MM.1S (cell line): ENCODE measurements around the gene PSEN2.

Experiments
- DNase-seq: peaks from one replicate; pipeline ENCODE4 v3.0.0-alpha.2; 2015
- H2AFZ ChIP-seq: fragments of 300-600 bp; sonication (generic); 2 replicates; pipeline ENCODE4 v1.6.0; 2016; ENCODE audit warnings: antibody characterized with exemption, low read length
- H3F3A ChIP-seq: fragments of 300-600 bp; sonication (generic); 2 replicates; pipeline ENCODE4 v1.6.1; 2016; ENCODE audit warnings: mild to moderate bottlenecking, antibody characterized with exemption, low read length, moderate library complexity, mixed read lengths; ENCODE audit not compliant: insufficient read depth
- H3K27ac ChIP-seq: fragments of 300-600 bp; sonication (generic); 2 replicates; pipeline ENCODE4 v1.5.1; 2016; ENCODE audit warnings: mild to moderate bottlenecking, low read length
- H3K27me3 ChIP-seq: fragments of 300-600 bp; sonication (generic); replicated peaks from 2 replicates; pipeline ENCODE4 v1.6.0; 2016; ENCODE audit warnings: low read length; ENCODE audit not compliant: insufficient read depth
- H3K36me3 ChIP-seq: fragments of 300-600 bp; sonication (generic); replicated peaks from 2 replicates; pipeline ENCODE4 v1.6.1; 2016; ENCODE audit warnings: mild to moderate bottlenecking, low read length, mixed read lengths; ENCODE audit not compliant: insufficient read depth
- H3K4me1 ChIP-seq: fragments of 300-600 bp; sonication (generic); 2 replicates; pipeline ENCODE4 v1.6.1; 2016; ENCODE audit warnings: low read length, mixed read lengths
- H3K4me2 ChIP-seq: fragments of 300-600 bp; sonication (generic); 2 replicates; pipeline ENCODE4 v1.6.0; 2016; ENCODE audit warnings: low read depth, low read length
- H3K4me3 ChIP-seq: fragments of 300-600 bp; sonication (generic); 2 replicates; pipeline ENCODE4 v1.5.1; 2016; ENCODE audit warnings: low read length, mixed read lengths
- H3K79me2 ChIP-seq: fragments of 300-600 bp; sonication (generic); 2 replicates; pipeline ENCODE4 v1.6.1; 2016; ENCODE audit warnings: mixed run types, low read length, mixed read lengths
- H3K9ac ChIP-seq: fragments of 300-600 bp; sonication (generic); 2 replicates; pipeline ENCODE4 v1.6.1; 2016; ENCODE audit warnings: low read length, mixed read lengths
- H3K9me2 ChIP-seq: fragments of 300-600 bp; sonication (generic); replicated peaks from 2 replicates; pipeline ENCODE4 v1.6.1; 2016; ENCODE audit warnings: mild to moderate bottlenecking, low read length, mixed read lengths; ENCODE audit not compliant: insufficient read depth
- H3K9me3 ChIP-seq: fragments of 300-600 bp; sonication (generic); replicated peaks from 2 replicates; pipeline ENCODE4 v1.6.1; 2016; ENCODE audit warnings: mild to moderate bottlenecking, low read length, mixed read lengths; ENCODE audit not compliant: insufficient read depth
- H4K20me1 ChIP-seq: fragments of 300-600 bp; sonication (generic); 2 replicates; pipeline ENCODE4 v1.6.1; 2016; ENCODE audit warnings: mild to moderate bottlenecking, low read length, moderate library complexity, mixed read lengths; ENCODE audit not compliant: insufficient read depth
- CTCF ChIP-seq: fragments of 300-600 bp; sonication (generic); IDR thresholded peaks from 2 replicates; pipeline ENCODE4 v1.5.1; 2016; ENCODE audit warnings: antibody characterized with exemption, low read length, mixed read lengths
- EZH2 ChIP-seq: fragments of 300-600 bp; sonication (generic); optimal IDR thresholded peaks from 2 replicates; pipeline ENCODE3; 2017; ENCODE audit warnings: low read depth, mild to moderate bottlenecking, antibody characterized with exemption, low read length, mixed read lengths
- EZH2phosphoT487 ChIP-seq: fragments of 300-600 bp; sonication (generic); IDR thresholded peaks from 2 replicates; pipeline ENCODE4 v1.6.1; 2018; ENCODE audit warnings: antibody characterized with exemption, low read length

The PSEN2 gene

GRCh38 chr1:226884116-226884625 is 13.8 kb downstream of the PSEN2 start:
- DNase-seq = no peak
- Histone ChIP-seq H3K4me1 (peaks cover 61% of the 10 kb centered on the region), H3K36me3 (no peaks in the 10 kb centered on the region), H3K4me2 (peak overlapping the region; percentile 68), H3K4me3 (no peak overlapping the region), H3K9ac (no peak overlapping the region), H3K27ac (peak overlapping the region; percentile 79), H3K79me2 (no peaks in the 10 kb centered on the region), H4K20me1 (no peaks in the 10 kb centered on the region), H3K9me3 (no peaks in the 10 kb centered on the region), H3K9me2 (no peaks in the 10 kb centered on the region), H3F3A (peaks cover 35% of the 10 kb centered on the region), H2AFZ (no peak overlapping the region), H3K27me3 (no peaks in the 10 kb centered on the region)
- no peak for TF ChIP-seq EZH2
- no peak for TF ChIP-seq EZH2phosphoT487
- TF ChIP-seq CTCF = no peak

GRCh38 chr1:226884966-226885820 is 14.8 kb downstream of the PSEN2 start:
- H3K27me3 ChIP-seq = no peaks in the 10 kb centered on the region
- H3K4me1 ChIP-seq = peaks cover 61% of the 10 kb centered on the region
- peak overlapping the region; percentile 79; the same call in 1 of the 2 replicates for H3K27ac ChIP-seq
- H3F3A ChIP-seq = peaks cover 35% of the 10 kb centered on the region
- no peak for DNase-seq
- H3K9me2 ChIP-seq = no peaks in the 10 kb centered on the region
- no peak for TF ChIP-seq EZH2
- no peak for TF ChIP-seq CTCF
- TF ChIP-seq EZH2phosphoT487 = no peak
- H3K36me3 ChIP-seq = no peaks in the 10 kb centered on the region
- H3K4me2 ChIP-seq = peak overlapping the region; percentile 68
- no peaks in the 10 kb centered on the region for H3K9me3 ChIP-seq
- no peaks in the 10 kb centered on the region for H3K79me2 ChIP-seq
- H3K9ac ChIP-seq = no peak overlapping the region
- H2AFZ ChIP-seq = no peak overlapping the region
- no peaks in the 10 kb centered on the region for H4K20me1 ChIP-seq
- no peak overlapping the region for H3K4me3 ChIP-seq

- peak overlapping the region; percentile 68 for H3K4me2 ChIP-seq
- no peaks in the 10 kb centered on the region for H4K20me1 ChIP-seq
- H3K4me3 ChIP-seq = 0 out of 2 replicates have a peak overlapping the region, but pooled peaks have one; percentile 1
- no peaks in the 10 kb centered on the region for H3K79me2 ChIP-seq
- DNase-seq = peak; percentile 55
- no peaks in the 10 kb centered on the region for H3K27me3 ChIP-seq
- H3K36me3 ChIP-seq = no peaks in the 10 kb centered on the region
- no peaks in the 10 kb centered on the region for H3K9me2 ChIP-seq
- peaks cover 35% of the 10 kb centered on the region for H3F3A ChIP-seq
- H2AFZ ChIP-seq = no peak overlapping the region
- peak overlapping the region; percentile 27; the same call in 1 of the 2 replicates for H3K27ac ChIP-seq
- H3K4me1 ChIP-seq = peaks cover 56% of the 10 kb centered on the region
- TF ChIP-seq CTCF = no peak
- TF ChIP-seq EZH2phosphoT487 = no peak
- TF ChIP-seq EZH2 = no peak
- H3K9me3 ChIP-seq = no peaks in the 10 kb centered on the region
- H3K9ac ChIP-seq = no peak overlapping the region
Observed at GRCh38 chr1:226886122-226886901, 15.9 kb downstream of the PSEN2 start.
